ENCODE data around the gene MKX. TPM values are rescaled to one million over a fixed set of nuclear protein-coding genes. Genes with fewer than 3 reads are reported as not detected.

MKX gene
- polyA plus RNA-seq, 3 donors: not detected

- Mint-ChIP-seq H3K27me3 (ENCODE audit: low read depth in 3 of 3) (peaks cover 0 to 2% (median 2%) of the 10 kb centered on the region in 3 donors), H3K36me3 (no peaks in the 10 kb centered on the region), H3K4me1 (no peaks in the 10 kb centered on the region), H3K27ac (no peak overlapping the region), H3K9me3 (peaks cover 0 to 10% (median 7%) of the 10 kb centered on the region in 7 donors), H3K4me3 (no peak overlapping the region)
- no peak for DNase-seq
- H4K20me1 ChIP-seq (ENCODE audit: insufficient read depth, low read length): no peaks in the 10 kb centered on the region
- no peak overlapping the region for H3K27ac ChIP-seq (ENCODE audit: low read depth in 1 of 2, low read length in 2 of 2)
- H3K27me3 ChIP-seq (ENCODE audit: control insufficient read depth in 2 of 2, insufficient read depth in 2 of 2, low read length in 2 of 2): no peaks in the 10 kb centered on the region
- intact Hi-C loops (cut with micrococcal nuclease): no loop called here
- no peaks in the 10 kb centered on the region for H3K4me1 ChIP-seq (ENCODE audit: control insufficient read depth in 1 of 2, insufficient read depth in 2 of 2, low read length in 2 of 2)
- no peak overlapping the region for H3K4me3 ChIP-seq (replicated peaks in 1 of 3; ENCODE audit: low read depth in 2 of 3, low read length in 3 of 3)
- 76% methylated on average over 4 of the region's 4 CpGs for WGBS (ENCODE audit: insufficient coverage)
- H3K4me2 ChIP-seq (replicated peaks; ENCODE audit: extremely low read depth, low read length, poor library complexity, severe bottlenecking): no peak overlapping the region
- H3K36me3 ChIP-seq (replicated peaks in 1 of 2; ENCODE audit: control insufficient read depth in 1 of 2, insufficient read depth in 2 of 2, low read length in 2 of 2): no peaks in the 10 kb centered on the region
- TF ChIP-seq, protein P1, sequence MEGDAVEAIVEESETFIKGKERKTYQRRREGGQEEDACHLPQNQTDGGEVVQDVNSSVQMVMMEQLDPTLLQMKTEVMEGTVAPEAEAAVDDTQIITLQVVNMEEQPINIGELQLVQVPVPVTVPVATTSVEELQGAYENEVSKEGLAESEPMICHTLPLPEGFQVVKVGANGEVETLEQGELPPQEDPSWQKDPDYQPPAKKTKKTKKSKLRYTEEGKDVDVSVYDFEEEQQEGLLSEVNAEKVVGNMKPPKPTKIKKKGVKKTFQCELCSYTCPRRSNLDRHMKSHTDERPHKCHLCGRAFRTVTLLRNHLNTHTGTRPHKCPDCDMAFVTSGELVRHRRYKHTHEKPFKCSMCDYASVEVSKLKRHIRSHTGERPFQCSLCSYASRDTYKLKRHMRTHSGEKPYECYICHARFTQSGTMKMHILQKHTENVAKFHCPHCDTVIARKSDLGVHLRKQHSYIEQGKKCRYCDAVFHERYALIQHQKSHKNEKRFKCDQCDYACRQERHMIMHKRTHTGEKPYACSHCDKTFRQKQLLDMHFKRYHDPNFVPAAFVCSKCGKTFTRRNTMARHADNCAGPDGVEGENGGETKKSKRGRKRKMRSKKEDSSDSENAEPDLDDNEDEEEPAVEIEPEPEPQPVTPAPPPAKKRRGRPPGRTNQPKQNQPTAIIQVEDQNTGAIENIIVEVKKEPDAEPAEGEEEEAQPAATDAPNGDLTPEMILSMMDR (IDR thresholded peaks at IDR 0.05): no peak
- peaks cover 0 to 3% of the 10 kb centered on the region in 2 donors for H3K9me3 ChIP-seq (replicated peaks in 1 of 2; ENCODE audit: control insufficient read depth in 1 of 2, insufficient read depth in 1 of 2, low read length in 2 of 2)
- H3K9ac ChIP-seq (ENCODE audit: insufficient read depth, low read length, poor library complexity, severe bottlenecking): no peak overlapping the region
- H3K79me2 ChIP-seq (ENCODE audit: insufficient read depth, low read length): no peaks in the 10 kb centered on the region
- no peak overlapping the region for H2AFZ ChIP-seq (ENCODE audit: insufficient read depth, low read depth, low read length, poor library complexity, severe bottlenecking)
These were observed 56.6 kb downstream of the MKX start for GRCh38 chr10:27688991-27689390.

DNA sequence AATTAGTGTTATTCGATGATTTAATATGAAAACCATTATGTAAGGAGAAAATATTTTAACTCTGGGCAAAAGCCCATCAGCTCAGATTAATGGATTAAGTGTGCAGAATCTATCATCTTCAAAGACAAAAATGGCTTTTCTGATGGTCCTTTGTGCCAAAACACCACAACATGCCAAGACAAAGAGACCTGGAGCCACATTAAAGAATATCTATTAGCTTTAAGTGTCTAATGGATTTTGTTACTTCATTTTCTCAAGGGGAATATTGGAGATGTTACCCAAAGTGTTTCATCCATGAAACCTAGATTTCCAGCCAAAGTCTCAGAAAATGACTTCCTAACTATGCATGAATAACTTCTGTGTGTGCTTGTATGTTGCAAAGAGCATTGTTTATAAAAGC, 57.3 kb downstream of the MKX start:
- Histone ChIP-seq H3K27me3 (ENCODE audit: control insufficient read depth in 2 of 2, insufficient read depth in 2 of 2, low read length in 2 of 2) (no peaks in the 10 kb centered on the region), H3K36me3 (replicated peaks in 1 of 2; ENCODE audit: control insufficient read depth in 1 of 2, insufficient read depth in 2 of 2, low read length in 2 of 2) (no peaks in the 10 kb centered on the region), H3K27ac (ENCODE audit: low read depth in 1 of 2, low read length in 2 of 2) (no peak overlapping the region), H3K9me3 (replicated peaks in 1 of 2; ENCODE audit: control insufficient read depth in 1 of 2, insufficient read depth in 1 of 2, low read length in 2 of 2) (peaks cover 0 to 3% of the 10 kb centered on the region in 2 donors), H3K79me2 (ENCODE audit: insufficient read depth, low read length) (no peaks in the 10 kb centered on the region), H2AFZ (ENCODE audit: insufficient read depth, low read depth, low read length, poor library complexity, severe bottlenecking) (no peak overlapping the region), H3K9ac (ENCODE audit: insufficient read depth, low read length, poor library complexity, severe bottlenecking) (no peak overlapping the region), H4K20me1 (ENCODE audit: insufficient read depth, low read length) (no peaks in the 10 kb centered on the region), H3K4me2 (replicated peaks; ENCODE audit: extremely low read depth, low read length, poor library complexity, severe bottlenecking) (no peak overlapping the region), H3K4me1 (ENCODE audit: control insufficient read depth in 1 of 2, insufficient read depth in 2 of 2, low read length in 2 of 2) (no peaks in the 10 kb centered on the region), H3K4me3 (replicated peaks in 1 of 3; ENCODE audit: low read depth in 2 of 3, low read length in 3 of 3) (no peak overlapping the region)
- Mint-ChIP-seq H3K9me3 (peaks cover 0 to 10% (median 7%) of the 10 kb centered on the region in 7 donors), H3K36me3 (no peaks in the 10 kb centered on the region), H3K4me1 (no peaks in the 10 kb centered on the region), H3K27me3 (ENCODE audit: low read depth in 3 of 3) (peaks cover 0 to 2% (median 2%) of the 10 kb centered on the region in 3 donors), H3K4me3 (no peak overlapping the region), H3K27ac (no peak overlapping the region)
- intact Hi-C loops (cut with micrococcal nuclease): no loop called here
- no CpG with 5 or more reads among the region's 1 CpG for WGBS (ENCODE audit: insufficient coverage)
- TF ChIP-seq, protein P1 (IDR thresholded peaks at IDR 0.05): no peak
- DNase-seq: no peak
